ENCODE measurements around the gene PLSCR5. TPM values are rescaled to one million over a fixed set of nuclear protein-coding genes. Genes with fewer than 3 reads are reported as not detected.

The PLSCR5 gene, protein sequence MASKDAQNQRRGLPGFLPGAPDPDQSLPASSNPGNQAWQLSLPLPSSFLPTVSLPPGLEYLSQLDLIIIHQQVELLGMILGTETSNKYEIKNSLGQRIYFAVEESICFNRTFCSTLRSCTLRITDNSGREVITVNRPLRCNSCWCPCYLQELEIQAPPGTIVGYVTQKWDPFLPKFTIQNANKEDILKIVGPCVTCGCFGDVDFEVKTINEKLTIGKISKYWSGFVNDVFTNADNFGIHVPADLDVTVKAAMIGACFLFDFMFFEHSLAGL
- total RNA-seq (not detected), polyA plus RNA-seq (ENCODE audit: insufficient read depth in 1 of 8, insufficient read length in 8 of 8, low replicate concordance in 1 of 8) (not detected)
- long read RNA-seq, donor 1 = 0 reads
- long read RNA-seq, donor 2 = 0 reads
- long read RNA-seq, donor 3 = 0 reads
- long read RNA-seq, donor 4 = 0 reads
- long read RNA-seq, donor 5 = 0 reads
- long read RNA-seq, donor 6 = 0 reads
- long read RNA-seq, donor 7 = 0 reads
- long read RNA-seq, donor 8 = 0 reads
- long read RNA-seq, donor 9 = 0 reads
- long read RNA-seq, donor 10 = 0 reads
- long read RNA-seq, donor 11 = 0 reads

DNA sequence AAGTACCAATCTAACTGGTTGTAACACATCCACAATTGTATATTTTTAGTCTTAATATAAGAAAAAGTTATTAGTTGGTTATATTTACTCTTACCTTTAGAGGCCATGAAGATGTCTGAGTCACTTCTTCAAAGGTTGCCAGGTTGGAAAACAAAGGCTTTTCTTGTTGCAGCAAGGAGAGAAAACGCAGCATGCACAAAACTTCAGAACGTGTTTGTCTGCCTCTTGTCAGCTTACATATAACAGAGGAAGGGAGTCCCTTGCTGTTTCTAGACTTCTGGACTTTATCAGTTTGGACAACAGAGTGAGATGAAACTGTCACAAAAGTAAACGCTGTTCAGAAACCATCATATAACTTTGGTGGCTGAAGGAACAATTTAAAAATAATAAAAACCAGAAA is at the start of gene PLSCR5:
PLSCR5 (minus strand) TSS at position 241 of the 400 bp plus-strand sequence; CDS start at position 107, 134 bp downstream.
- DNase-seq = no peak
- Histone ChIP-seq H3K27me3 (ENCODE audit: control insufficient read depth, insufficient read depth, low read length) (no peaks in the 10 kb centered on the region), H3K4me1 (ENCODE audit: control insufficient read depth, insufficient read depth, low read length) (no peaks in the 10 kb centered on the region), H3K4me3 (ENCODE audit: low read length) (no peak within 1 kb of the TSS), H3K36me3 (ENCODE audit: control insufficient read depth, insufficient read depth, low read length) (no peaks in the 10 kb centered on the region), H3K9me3 (replicated peaks; ENCODE audit: control insufficient read depth, low read depth, low read length) (no peaks in the 10 kb centered on the region), H3K27ac (ENCODE audit: low read length) (no peak within 1 kb of the TSS)
- 40% methylated on average over 1 of the region's 3 CpGs for WGBS (ENCODE audit: insufficient coverage)

DNA sequence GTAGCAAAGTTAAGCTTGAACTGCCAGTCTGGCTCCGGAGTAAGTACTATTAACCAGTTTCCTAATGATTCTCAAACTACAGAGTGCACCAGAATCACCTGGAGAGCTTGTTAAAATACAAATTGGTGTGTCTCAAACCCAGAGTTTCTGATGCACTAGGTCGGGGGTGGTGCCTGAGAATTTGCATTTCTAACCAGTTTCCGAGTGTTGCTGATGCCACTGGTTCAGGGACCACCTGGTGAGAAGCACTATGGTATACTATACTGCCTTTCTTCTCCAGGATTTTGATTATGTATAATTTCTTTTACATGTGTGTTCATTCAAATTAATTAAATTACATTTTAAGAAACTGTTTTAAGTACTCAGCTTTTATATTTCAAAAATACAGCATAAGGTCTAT is 48.8 kb upstream of the PLSCR5 start:
- Histone ChIP-seq H3K36me3 (ENCODE audit: control insufficient read depth, insufficient read depth, low read length) (no peaks in the 10 kb centered on the region), H3K9me3 (replicated peaks; ENCODE audit: control insufficient read depth, low read depth, low read length) (no peaks in the 10 kb centered on the region)
- WGBS (ENCODE audit: insufficient coverage) = no CpG with 5 or more reads among the region's 3 CpGs

DNA sequence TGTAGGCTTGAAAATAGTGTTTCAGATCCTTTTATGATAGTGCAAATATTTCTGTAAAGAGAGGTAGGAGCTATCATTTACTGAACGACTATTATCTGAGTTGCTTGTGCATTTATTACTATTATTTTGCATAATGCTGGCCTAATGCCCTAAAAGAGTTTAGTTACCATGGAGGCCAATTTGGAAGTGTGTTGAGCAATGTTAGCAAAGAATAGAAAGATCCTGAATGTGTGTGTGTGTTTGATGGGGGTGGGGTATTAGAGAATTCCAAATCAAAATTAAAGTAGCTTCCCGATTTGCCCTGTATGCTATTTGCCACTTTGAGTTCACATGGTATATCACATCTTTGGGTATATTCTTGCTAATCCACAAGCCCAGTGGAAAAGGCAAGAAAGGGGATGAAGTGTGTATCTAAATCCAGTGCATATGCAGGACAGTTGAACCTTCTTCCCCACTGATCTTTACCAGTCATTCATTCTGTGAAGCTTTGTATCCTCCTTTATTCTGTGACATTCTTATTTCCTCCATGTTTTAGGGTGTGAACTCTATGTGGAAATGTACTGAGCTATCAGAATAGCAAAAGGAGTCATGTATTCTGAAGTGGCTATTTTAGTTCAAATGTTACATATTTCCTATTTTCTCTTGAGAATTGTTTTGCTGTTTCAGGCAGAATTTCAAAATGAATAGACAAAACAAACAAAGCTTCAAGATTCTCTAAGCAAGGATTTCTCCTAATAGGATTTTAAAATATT is 45.7 kb upstream of the PLSCR5 start:
- Histone ChIP-seq H3K27ac (ENCODE audit: low read length) (no peak overlapping the region), H3K4me1 (ENCODE audit: control insufficient read depth, insufficient read depth, low read length) (no peaks in the 10 kb centered on the region), H3K9me3 (replicated peaks; ENCODE audit: control insufficient read depth, low read depth, low read length) (no peaks in the 10 kb centered on the region), H3K4me3 (ENCODE audit: low read length) (no peak overlapping the region), H3K27me3 (ENCODE audit: control insufficient read depth, insufficient read depth, low read length) (no peaks in the 10 kb centered on the region), H3K36me3 (ENCODE audit: control insufficient read depth, insufficient read depth, low read length) (no peaks in the 10 kb centered on the region)
- WGBS (ENCODE audit: insufficient coverage) = no CpG with 5 or more reads among the region's 2 CpGs
- DNase-seq = peak; percentile 40

More for the DNA sequence above, 48.8 kb upstream of the PLSCR5 start:
- no peaks in the 10 kb centered on the region for H3K4me1 ChIP-seq (ENCODE audit: control insufficient read depth, insufficient read depth, low read length)
- no peak overlapping the region for H3K4me3 ChIP-seq (ENCODE audit: low read length)
- H3K27ac ChIP-seq (ENCODE audit: low read length) = no peak overlapping the region
- no peak for DNase-seq
- H3K27me3 ChIP-seq (ENCODE audit: control insufficient read depth, insufficient read depth, low read length) = no peaks in the 10 kb centered on the region

DNA sequence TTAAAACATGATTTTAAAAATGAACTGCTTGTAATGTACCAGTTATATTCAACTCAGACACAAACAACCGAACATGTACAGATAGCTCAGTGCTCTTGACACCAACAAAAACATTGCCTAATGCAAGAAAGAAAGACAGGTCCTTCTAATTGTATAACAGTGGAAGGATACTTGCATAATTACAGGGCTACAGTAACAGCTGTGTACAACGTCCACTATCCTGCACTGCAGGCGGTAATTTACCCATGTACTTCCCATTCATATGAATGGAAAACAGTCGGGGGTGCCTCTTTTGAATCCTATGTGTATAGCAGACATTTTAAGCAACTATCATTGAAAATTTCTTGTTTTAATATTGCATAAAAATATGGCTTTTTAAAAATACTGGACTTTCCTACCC is 41.1 kb upstream of the PLSCR5 start:
- no peaks in the 10 kb centered on the region for H3K4me1 ChIP-seq (ENCODE audit: control insufficient read depth, insufficient read depth, low read length)
- no peak overlapping the region for H3K27ac ChIP-seq (ENCODE audit: low read length)
- no peaks in the 10 kb centered on the region for H3K36me3 ChIP-seq (ENCODE audit: control insufficient read depth, insufficient read depth, low read length)
- no peak overlapping the region for H3K4me3 ChIP-seq (ENCODE audit: low read length)
- no peaks in the 10 kb centered on the region for H3K9me3 ChIP-seq (replicated peaks; ENCODE audit: control insufficient read depth, low read depth, low read length)
- no peak for DNase-seq
- no peaks in the 10 kb centered on the region for H3K27me3 ChIP-seq (ENCODE audit: control insufficient read depth, insufficient read depth, low read length)
- WGBS (ENCODE audit: insufficient coverage) = no CpG with 5 or more reads among the region's 4 CpGs

DNA sequence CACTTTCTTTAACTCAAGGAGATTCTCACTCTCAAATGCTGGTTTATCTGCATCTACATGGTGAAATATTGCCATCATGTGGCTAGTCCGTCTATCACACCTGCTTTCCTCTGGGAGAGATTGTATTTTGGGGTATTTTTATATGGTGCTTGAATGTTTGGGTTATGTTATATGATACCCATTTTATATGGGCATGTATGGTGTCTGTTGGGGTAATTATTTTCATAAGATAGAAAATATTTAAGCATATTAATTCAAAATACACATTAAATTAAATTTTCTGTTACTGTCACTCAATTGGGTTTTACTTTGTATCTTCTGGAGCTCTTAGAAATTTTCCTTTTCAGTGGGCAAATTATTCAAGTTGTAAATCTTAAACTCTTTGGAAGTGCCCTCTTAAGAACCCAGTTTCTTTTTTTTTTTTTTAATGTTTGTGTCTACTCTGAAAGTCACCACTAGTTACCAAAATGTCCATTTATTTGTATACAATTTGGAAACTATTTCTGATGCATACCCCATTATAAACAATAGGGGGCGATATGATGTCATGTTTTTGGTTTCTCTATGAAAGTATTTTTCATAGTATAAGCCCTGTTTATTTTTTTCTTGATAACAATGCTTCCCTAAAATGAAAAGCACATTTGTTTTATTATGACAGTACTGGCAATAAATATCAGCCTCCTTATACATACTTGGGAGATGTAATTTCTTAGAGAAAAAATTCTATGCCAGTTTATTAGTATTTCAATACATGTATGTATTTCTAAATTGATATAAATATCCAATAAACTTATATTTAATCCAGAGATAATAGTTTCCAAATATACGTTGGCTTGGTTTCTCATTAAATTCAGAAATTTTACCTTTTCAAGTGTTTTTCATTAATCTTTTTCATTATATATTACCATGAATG is 36.1 kb upstream of the PLSCR5 start:
- no peaks in the 10 kb centered on the region for H3K9me3 ChIP-seq (replicated peaks; ENCODE audit: control insufficient read depth, low read depth, low read length)
- H3K27ac ChIP-seq (ENCODE audit: low read length) = no peak overlapping the region
- DNase-seq = peak; percentile 35
- no peaks in the 10 kb centered on the region for H3K36me3 ChIP-seq (ENCODE audit: control insufficient read depth, insufficient read depth, low read length)
- H3K4me3 ChIP-seq (ENCODE audit: low read length) = no peak overlapping the region
- H3K27me3 ChIP-seq (ENCODE audit: control insufficient read depth, insufficient read depth, low read length) = no peaks in the 10 kb centered on the region
- WGBS (ENCODE audit: insufficient coverage) = no CpG with 5 or more reads among the region's 3 CpGs
- H3K4me1 ChIP-seq (ENCODE audit: control insufficient read depth, insufficient read depth, low read length) = no peaks in the 10 kb centered on the region

DNA sequence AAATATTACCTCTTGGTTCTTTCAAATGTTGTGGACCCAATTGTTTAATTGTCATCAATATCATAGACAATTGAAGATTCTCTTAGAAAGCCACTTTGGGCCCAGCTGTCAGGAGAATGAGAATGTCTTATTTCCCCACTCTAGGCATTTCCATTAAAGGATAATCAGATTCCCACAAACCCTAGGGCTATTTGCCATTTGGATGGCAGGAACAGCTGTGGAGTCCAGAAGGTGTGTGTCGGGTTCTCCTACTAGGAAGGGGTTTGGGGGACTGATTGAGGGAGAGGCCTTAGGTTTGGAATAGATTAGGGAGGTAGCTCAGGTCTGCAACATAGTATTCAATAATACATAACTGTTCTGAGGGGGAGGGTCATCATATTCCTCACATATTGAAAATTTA is 35.2 kb upstream of the PLSCR5 start:
- H3K36me3 ChIP-seq (ENCODE audit: control insufficient read depth, insufficient read depth, low read length) = no peaks in the 10 kb centered on the region
- DNase-seq = no peak
- WGBS (ENCODE audit: insufficient coverage) = no CpG with 5 or more reads among the region's 1 CpG
- no peak overlapping the region for H3K27ac ChIP-seq (ENCODE audit: low read length)
- H3K4me3 ChIP-seq (ENCODE audit: low read length) = no peak overlapping the region
- H3K9me3 ChIP-seq (replicated peaks; ENCODE audit: control insufficient read depth, low read depth, low read length) = no peaks in the 10 kb centered on the region
- no peaks in the 10 kb centered on the region for H3K27me3 ChIP-seq (ENCODE audit: control insufficient read depth, insufficient read depth, low read length)
- no peaks in the 10 kb centered on the region for H3K4me1 ChIP-seq (ENCODE audit: control insufficient read depth, insufficient read depth, low read length)

DNA sequence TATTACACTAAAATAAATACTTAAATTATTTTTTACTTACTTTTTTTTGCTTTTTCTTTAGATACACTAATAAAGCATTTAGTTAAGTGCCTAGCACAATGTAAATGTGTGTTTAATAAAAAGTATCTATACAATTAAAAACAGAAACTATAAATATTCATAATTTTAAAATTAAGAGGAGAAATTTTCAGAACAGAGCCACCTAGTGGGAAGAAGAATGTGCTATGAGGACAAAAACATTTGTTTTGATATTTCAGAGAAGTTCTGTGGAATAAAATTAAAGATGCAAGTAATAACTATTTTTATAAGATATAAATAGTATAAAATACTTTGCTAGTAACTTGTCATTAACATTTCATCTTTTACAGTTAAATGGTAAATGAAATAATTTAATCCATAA is 33.6 kb upstream of the PLSCR5 start:
- Histone ChIP-seq H3K4me1 (ENCODE audit: control insufficient read depth, insufficient read depth, low read length) (no peaks in the 10 kb centered on the region), H3K9me3 (replicated peaks; ENCODE audit: control insufficient read depth, low read depth, low read length) (no peaks in the 10 kb centered on the region), H3K4me3 (ENCODE audit: low read length) (no peak overlapping the region), H3K27me3 (ENCODE audit: control insufficient read depth, insufficient read depth, low read length) (no peaks in the 10 kb centered on the region), H3K36me3 (ENCODE audit: control insufficient read depth, insufficient read depth, low read length) (no peaks in the 10 kb centered on the region), H3K27ac (ENCODE audit: low read length) (no peak overlapping the region)
- DNase-seq = no peak

DNA sequence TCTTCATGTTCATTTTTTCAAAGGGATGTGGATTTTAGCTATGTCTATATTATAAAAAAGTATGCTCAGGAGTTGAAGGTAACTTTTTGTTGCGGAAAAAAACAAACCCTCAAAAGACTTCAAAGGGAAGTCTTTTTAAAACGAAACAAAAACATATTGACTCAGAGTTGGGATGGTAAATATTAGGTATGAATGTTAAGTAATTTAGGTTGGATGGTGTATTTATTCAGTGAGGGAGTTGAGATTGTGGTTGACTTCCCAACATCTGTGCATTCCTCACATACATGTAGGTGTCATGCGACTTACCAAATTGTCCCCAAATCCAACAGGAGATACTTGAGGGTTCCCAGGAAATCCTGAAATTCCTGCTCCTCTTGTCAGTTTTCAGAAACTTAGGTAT is 32.7 kb upstream of the PLSCR5 start:
- H3K9me3 ChIP-seq (replicated peaks; ENCODE audit: control insufficient read depth, low read depth, low read length) = no peaks in the 10 kb centered on the region
- no peak for DNase-seq
- 100% methylated on average over 1 of the region's 3 CpGs for WGBS (ENCODE audit: insufficient coverage)

DNA sequence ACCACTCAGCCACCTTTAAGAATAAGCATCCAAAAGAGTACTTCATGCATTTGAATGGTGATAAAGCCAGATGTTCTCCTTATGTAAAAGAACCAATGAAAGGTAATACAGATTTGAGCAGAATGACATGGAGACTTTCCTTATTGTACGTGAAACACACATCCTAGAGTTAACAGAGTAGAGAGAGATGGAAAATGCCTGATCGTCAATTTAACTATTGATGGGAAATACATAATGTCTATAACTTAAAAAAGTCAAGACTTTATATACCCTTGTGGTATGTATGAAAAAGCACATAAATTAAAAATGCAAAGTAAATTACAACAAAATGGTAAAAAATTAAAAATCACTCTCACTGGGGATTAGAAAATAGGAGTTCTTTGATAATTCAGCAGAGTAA is 31.7 kb upstream of the PLSCR5 start:
- no peak overlapping the region for H3K27ac ChIP-seq (ENCODE audit: low read length)
- H3K4me1 ChIP-seq (ENCODE audit: control insufficient read depth, insufficient read depth, low read length) = no peaks in the 10 kb centered on the region
- no peaks in the 10 kb centered on the region for H3K9me3 ChIP-seq (replicated peaks; ENCODE audit: control insufficient read depth, low read depth, low read length)
- DNase-seq = no peak
- H3K27me3 ChIP-seq (ENCODE audit: control insufficient read depth, insufficient read depth, low read length) = no peaks in the 10 kb centered on the region
- H3K36me3 ChIP-seq (ENCODE audit: control insufficient read depth, insufficient read depth, low read length) = no peaks in the 10 kb centered on the region
- WGBS (ENCODE audit: insufficient coverage) = no CpG with 5 or more reads among the region's 2 CpGs
- no peak overlapping the region for H3K4me3 ChIP-seq (ENCODE audit: low read length)

More for the DNA sequence above, 32.7 kb upstream of the PLSCR5 start:
- H3K36me3 ChIP-seq (ENCODE audit: control insufficient read depth, insufficient read depth, low read length) = no peaks in the 10 kb centered on the region
- no peaks in the 10 kb centered on the region for H3K4me1 ChIP-seq (ENCODE audit: control insufficient read depth, insufficient read depth, low read length)
- H3K27ac ChIP-seq (ENCODE audit: low read length) = no peak overlapping the region
- no peak overlapping the region for H3K4me3 ChIP-seq (ENCODE audit: low read length)
- no peaks in the 10 kb centered on the region for H3K27me3 ChIP-seq (ENCODE audit: control insufficient read depth, insufficient read depth, low read length)
